NOMO-1 treated with DMSO at 0.1 percent for 48 hours (cell line): ENCODE results near the gene C16orf78.
A peak's percentile ranks its signal among the peaks of the same experiment; 100 is the strongest.

ENCODE experiments used
- DNase-seq: peaks from one replicate; lab custom pipeline; 2025; ENCODE audit not compliant: unreplicated experiment; lab: John Stamatoyannopoulos, UW

C16orf78 gene

GRCh38 chr16:49373504-49373903, at the start of gene C16orf78:
TSS of gene C16orf78 (plus strand) at chr16:49373804. CDS start at chr16:49373940, 136 bp downstream.
- no peak for DNase-seq

- DNase-seq: no peak
Observed at GRCh38 chr16:49324703-49325102, 48.9 kb upstream of the C16orf78 start.

DNA sequence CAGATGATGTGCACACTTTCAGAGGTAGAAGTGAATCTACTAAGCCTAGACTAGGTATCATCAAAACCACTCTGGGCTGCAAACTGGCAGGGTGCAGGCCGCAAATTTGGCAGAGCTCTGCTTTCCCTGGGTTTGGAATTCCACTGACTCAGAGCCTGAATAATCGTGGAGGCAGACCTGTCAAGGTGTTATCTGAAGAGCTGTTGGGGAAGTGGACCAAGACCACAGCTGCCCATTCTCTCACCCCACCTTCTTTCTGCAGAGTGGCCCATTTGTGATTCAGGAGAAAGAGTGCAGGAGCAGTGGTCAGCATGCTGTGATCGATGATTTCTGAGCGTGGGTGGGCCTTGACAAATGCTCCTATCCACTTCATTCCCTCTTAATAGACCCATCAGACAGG, 46.1 kb upstream of the C16orf78 start:
- no peak for DNase-seq

DNA sequence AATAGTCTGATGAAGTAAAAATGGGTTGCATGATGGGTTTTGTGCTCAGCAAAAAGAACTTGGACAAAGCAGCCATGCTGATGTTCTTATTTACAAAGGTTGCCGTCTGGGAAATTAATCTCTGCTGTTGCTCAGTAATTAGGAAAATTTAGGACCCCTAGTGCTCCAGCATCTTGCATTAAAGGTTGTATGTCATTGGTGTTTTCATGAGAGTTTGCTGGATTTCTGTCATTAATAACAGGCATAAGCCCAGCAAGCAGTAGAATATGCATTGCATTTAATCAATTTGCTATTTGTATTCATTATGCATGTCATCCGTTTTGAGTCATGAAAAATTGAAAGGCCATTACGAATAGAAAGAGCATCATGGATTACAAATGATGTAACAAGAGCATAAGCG, 45.3 kb upstream of the C16orf78 start:
- DNase-seq: no peak

DNA sequence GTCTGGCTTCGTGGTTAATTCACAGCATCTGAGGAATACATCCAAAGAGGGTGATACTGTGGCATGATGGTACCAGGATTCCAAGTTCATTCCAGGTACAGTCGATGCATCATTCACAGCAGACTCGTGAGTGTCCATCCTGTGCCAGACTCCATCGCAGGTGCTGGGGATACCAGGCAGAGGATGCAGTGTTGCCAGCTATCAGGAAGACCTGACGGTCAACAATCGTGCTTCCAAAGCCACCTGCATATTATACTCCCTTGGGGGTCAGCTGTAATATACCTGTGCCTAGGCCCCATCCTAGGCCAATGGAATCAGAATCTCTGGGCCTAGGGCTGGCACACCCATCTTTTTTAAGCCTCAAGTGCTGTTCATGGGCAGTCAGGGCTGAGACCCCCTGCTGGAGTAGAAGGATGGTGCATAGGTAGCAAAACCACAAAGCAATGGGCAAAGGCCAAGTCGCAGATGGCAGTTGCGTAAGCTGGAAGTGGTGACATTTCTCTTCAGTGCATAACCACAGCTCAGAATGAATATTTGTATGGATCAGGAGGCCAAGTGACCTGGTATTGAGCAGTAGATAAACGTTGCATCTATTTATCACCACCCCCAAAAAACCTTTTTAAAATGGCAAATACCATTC, 42.9 kb upstream of the C16orf78 start:
- DNase-seq: peak; percentile 34

- no peak for DNase-seq
Observed at GRCh38 chr16:49332589-49333258, 40.9 kb upstream of the C16orf78 start.

- no peak for DNase-seq
Observed at GRCh38 chr16:49333259-49333597, 40.4 kb upstream of the C16orf78 start.

GRCh38 chr16:49335828-49336227, 37.8 kb upstream of the C16orf78 start:
- no peak for DNase-seq

DNA sequence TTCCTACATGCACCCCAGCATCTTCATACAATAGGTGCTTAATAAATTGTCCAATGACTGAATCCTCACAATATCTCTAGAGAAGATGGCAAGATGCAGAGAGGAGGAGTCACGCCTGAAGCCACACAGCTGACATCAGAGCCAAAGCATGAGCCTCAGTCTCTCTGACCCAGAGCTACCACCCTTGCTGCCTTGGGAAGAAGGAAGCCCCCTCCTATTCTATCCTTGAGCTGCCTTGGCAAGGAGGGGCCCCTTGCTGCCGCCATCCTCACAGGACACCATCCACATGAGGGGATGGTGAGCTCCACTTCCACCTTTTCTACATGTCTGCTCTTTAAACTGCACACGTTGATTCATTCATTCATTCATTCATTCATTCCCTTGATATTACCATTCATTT, 37.0 kb upstream of the C16orf78 start:
- DNase-seq: no peak

DNA sequence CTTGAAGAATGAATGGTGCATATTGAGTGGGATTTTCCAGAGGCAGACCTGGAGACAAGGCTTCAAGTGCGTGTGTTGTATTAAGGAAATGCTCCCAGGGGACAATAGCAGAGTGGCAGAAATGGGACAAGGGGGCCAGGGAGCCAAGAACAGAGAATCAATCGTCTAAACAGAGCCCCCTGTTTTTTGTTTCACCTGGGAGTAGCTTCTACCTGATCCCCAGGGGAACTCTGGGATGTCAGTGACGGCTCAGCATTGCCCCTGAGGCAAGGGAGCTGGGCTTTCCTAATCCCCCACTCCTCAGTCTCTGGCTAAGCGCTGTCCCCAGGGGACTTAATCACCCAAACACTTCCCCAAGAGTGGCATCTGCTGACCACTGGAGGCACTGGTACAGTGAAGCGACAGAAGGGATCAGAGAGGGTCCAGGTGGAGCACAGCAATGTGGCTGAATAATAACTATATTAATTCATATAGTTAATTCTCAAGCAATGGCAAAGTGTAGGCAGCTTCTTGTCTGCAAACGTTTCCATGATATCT, 35.7 kb upstream of the C16orf78 start:
- DNase-seq: no peak

DNA sequence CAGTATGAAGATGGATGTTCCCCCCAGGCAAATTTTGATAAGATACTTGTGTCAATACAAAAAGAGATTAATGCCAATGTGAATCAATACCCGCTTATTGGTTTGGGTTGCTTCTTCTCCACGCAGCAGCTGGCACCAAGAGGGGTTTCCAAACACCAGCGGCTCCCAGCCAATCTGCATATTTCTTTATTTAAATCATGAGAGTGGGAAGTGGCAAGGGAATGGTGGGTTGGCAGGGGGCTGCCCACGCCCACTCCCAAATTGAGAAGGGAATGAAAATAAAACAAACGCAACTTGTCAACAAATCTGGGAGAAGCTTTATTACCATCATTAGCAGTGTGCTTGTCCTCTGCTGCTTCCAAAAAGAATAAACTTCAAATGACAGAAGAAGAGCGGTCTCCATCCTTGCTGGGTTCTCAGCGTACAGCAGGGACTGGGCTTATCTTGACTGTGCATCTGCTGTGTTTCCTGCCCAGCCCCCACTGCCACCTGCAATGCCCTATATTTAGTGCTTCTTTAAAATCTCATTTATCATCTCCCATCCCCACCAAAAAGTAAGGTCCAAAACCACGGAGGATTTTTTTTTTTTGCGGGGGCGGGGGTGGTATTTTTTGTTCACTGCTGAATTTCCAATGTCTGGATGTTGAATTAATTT, 34.9 kb upstream of the C16orf78 start:
- no peak for DNase-seq

DNA sequence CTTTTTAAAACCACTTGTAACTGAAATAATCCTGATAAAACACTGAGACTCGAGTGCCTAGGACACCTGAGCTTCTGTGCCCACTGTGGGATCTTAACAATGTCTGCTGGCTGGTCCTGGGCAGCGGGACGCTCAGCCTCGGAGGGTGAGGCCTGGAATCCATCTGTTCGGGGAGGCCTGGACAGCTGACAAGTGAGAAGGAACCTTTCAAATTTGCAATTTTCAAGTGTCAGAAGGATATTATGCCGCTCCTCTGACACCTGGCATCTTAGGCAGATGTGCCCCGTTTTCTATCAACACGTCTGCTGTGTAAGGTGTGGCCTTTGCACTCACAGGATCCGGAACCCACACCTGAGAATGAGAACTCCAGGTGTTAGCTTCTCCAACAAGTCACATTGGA, 33.1 kb upstream of the C16orf78 start:
- no peak for DNase-seq

- no peak for DNase-seq
Observed at GRCh38 chr16:49341706-49342105, 31.9 kb upstream of the C16orf78 start.

DNA sequence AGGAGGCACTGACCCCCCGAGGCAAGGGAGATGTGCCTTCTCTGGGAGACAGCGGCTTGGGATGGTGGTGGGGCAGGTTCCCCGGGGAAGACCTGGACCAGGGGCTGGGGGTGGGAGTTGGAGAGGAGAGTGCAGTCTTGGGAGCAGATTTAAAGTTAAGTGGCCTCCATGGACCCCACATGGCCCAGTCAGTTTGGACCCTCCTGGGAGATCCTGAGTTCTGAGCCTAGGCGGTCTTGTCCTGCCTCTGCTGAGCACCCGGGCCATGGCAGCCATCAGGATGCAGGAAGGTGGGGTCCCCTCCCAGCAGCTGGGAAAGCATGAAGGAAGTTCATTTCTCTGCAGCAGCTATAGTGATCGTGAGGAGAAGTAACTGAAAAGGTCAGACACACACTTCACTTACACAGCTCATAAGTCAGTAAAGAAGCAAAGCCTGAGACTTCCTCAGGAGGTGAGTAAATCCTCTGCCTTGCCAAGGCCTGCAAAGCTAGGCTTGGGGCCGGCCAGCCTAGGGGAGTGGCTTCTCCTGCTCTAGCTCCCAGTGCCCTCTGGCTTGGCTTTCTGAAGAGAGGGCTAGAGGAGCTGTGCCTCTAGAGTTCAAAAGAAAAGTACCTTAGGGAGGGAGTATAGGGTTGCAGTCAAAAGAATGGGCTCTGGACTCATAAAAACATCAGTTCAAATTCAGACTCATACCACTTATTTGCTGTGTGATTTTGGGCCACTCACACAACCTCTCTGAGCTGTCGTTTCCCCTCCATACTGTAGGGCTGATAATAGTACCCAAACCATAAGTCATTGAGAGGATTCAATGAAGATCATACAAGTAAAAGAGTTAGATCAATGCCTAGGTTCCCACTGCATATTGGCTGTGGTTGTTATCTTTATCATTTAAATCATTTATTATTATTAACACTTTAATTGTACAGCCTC, 31.0 kb upstream of the C16orf78 start:
- no peak for DNase-seq

DNA sequence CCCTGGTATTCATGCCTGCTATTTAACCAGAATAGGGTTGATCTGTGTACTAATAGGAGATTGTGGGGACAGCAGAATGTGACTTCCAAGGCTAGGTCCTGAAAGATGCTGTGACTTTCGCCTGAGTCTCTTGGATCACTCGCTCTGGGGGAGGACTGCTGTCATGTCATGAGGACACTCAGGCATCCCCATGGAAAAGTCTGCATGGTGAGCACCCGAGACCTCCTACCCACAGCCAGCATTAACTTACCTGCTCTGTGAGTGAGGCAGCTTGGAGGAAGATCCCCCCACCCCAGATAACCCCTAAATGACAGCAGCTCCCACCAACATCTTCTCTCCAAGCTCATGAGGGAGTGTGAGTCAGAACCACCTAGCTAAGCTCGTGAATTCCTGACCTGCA, 30.3 kb upstream of the C16orf78 start:
- no peak for DNase-seq

GRCh38 chr16:49344401-49344800, 29.2 kb upstream of the C16orf78 start:
- no peak for DNase-seq

DNA sequence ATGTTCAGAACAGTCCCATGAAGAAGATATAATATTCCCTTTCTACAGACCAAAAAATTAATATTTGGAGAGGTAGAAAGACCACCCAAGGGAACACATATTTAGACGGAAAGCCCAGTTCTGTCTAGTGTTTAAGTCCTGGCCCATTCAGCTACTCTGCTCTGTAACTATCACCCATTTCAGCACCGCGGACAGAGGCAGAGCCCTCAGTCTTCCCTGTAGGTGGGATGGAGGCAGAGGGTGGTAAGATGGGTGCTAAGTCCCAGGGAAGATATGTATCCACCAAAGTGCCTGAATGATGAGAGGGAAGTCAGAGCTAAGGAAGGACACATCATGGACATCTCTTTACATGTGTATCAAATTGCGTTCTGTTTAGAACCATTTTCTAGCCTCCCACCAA, 27.8 kb upstream of the C16orf78 start:
- DNase-seq: no peak

GRCh38 chr16:49346459-49346858, 27.1 kb upstream of the C16orf78 start:
- no peak for DNase-seq

DNA sequence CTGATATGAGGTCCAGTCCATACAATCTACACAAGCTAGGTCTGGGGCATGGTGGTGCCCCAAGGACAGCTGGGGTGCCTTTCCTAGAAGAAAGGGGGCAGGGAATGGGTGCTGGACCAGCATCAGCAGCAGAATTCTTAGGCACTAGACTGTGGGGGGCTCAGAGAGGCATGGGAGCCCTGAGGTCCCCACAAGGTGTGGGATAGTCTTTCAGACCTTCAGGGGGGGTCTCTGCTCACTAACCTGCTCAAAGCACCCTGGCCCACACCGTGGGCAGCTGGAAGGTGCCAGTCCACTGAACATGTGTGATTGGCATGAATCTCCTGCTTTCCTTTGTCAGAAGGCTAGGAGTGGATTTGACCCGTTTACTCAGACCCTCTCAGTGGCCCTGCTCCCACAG, 26.1 kb upstream of the C16orf78 start:
- DNase-seq: no peak

GRCh38 chr16:49348408-49349176, 25.0 kb upstream of the C16orf78 start:
- no peak for DNase-seq
